Transverse colon (tissue), 4 donors: ENCODE results near the gene ZNF827. TPM values are rescaled to one million over a fixed set of nuclear protein-coding genes. Genes with fewer than 3 reads are reported as not detected.

ENCODE experiments used
- DNase-seq: peaks from one replicate; pipeline ENCODE4 v3.0.0-alpha.2; 2019
- H3K27ac ChIP-seq, 4 donors: fragments of 200-600 bp; sonication (generic); 2 replicates each; pipeline ENCODE4 v1.5.1; 2016 to 2018; ENCODE audit warnings: inconsistent platforms in 4 of 4
- H3K27me3 ChIP-seq: fragments of 200-600 bp; sonication (generic); 2 replicates; pipeline ENCODE4 v1.5.1; 2017; ENCODE audit warnings: inconsistent platforms
- H3K36me3 ChIP-seq, 4 donors: fragments of 200-600 bp; sonication (generic); 2 replicates each; pipeline ENCODE4 v1.5.1; 2017 to 2019; ENCODE audit warnings: inconsistent platforms in 4 of 4
- H3K4me1 ChIP-seq, 4 donors: fragments of 200-600 bp; sonication (generic); 2 replicates each; pipeline ENCODE4 v1.5.1; 2017 to 2020; ENCODE audit warnings: inconsistent platforms in 4 of 4
- H3K4me3 ChIP-seq, 4 donors: fragments of 200-600 bp; sonication (generic); 1 replicate in 1 of 4; 2 replicates in 3 of 4; pipeline versions ENCODE4 v1.5.1 to v1.6.1; 2017 to 2019; ENCODE audit warnings: inconsistent platforms in 4 of 4
- H3K9me3 ChIP-seq, 2 donors: fragments of 200-600 bp; sonication (generic); 2 replicates each; pipeline ENCODE4 v1.5.1; 2017 to 2019; ENCODE audit warnings: inconsistent platforms in 2 of 2
- CTCF ChIP-seq, 5 experiments: fragments of 200-600 bp in 3 of 5; fragments of 450-650 bp in 2 of 5; sonication (generic) in 3 of 5; IDR thresholded peaks; 1 replicate in 2 of 5; 2 replicates in 3 of 5; pipeline ENCODE4 v1.5.1; 2016 to 2017; ENCODE audit warnings: antibody characterized with exemption in 5 of 5, inconsistent platforms in 3 of 5, mild to moderate bottlenecking in 2 of 5, moderate library complexity in 1 of 5
- EP300 ChIP-seq: sonication (generic); formaldehyde crosslinking; IDR thresholded peaks from one replicate; pipeline ENCODE4 v1.6.1; 2017; ENCODE audit warnings: antibody characterized with exemption, low read depth
- POLR2A ChIP-seq: fragments of 450-650 bp; IDR thresholded peaks from one replicate; pipeline ENCODE4 v1.6.1; 2016; ENCODE audit warnings: antibody characterized with exemption, mild to moderate bottlenecking, moderate library complexity
- POLR2AphosphoS5 ChIP-seq, 3 donors: sonication (generic); formaldehyde crosslinking; IDR thresholded peaks; one replicate each; pipeline ENCODE4 v1.6.1; 2016; ENCODE audit warnings: antibody characterized with exemption in 3 of 3
- WGBS, 2 donors: methylation state at CpG; one replicate each; pipeline ENCODE4 v1.1.5; 2018; ENCODE audit warnings: low coverage in 1 of 2; 5-methylcytosine and 5-hydroxymethylcytosine counted together
- in situ Hi-C, 4 donors: fragments of 200-750 bp; cut with MboI; loops; one replicate each; pipeline versions ENCODE4 v1.15.0 to v1.15.1; 2017; ENCODE audit warnings: low sequenced_read_pairs in 3 of 4, low pct_ligation_motif_present in 1 of 4, low pct_unique_long_range_greater_than_20kb in 1 of 4
- intact Hi-C: fragments of 100-400 bp; cut with DNase I; formaldehyde crosslinking; loops from one replicate; pipeline ENCODE4 v1.15.1; 2023; ENCODE audit warnings: low total_unique reads
- total RNA-seq, 4 donors: library from RNA; depleted of rRNA; stranded (reverse); fragments of >200 nt; gene quantifications; one replicate each; pipeline ENCODE4 v1.1.0, GENCODE V29; 2016

ZNF827 gene
- total RNA-seq, 4 donors from 2014 or later: 22.5 to 61.3 (median 29.2) TPM

GRCh38 chr4:145756244-145756643 is 182.4 kb downstream of the ZNF827 start:
- WGBS, 2 donors: 40 to 82% methylated on average over 1 of the region's 1 CpG
- in situ Hi-C loops: no loop called here
- intact Hi-C loops: no loop called here

GRCh38 chr4:145755802-145756201 is 182.8 kb downstream of the ZNF827 start:
- Histone ChIP-seq H3K4me3 (no peak overlapping the region), H3K27me3 (no peaks in the 10 kb centered on the region), H3K9me3 (no peaks in the 10 kb centered on the region), H3K36me3 (peaks cover 0 to 11% (median 4%) of the 10 kb centered on the region in 4 donors), H3K27ac (no peak overlapping the region), H3K4me1 (no peaks in the 10 kb centered on the region)
- no peak for TF ChIP-seq POLR2AphosphoS5 (IDR thresholded peaks at IDR 0.05)
- TF ChIP-seq EP300: no peak
- no peak for TF ChIP-seq POLR2A
- in situ Hi-C loops (no loop called here), intact Hi-C loops (no loop called here)
- 83% methylated on average over 2 of the region's 2 CpGs; no CpG with 5 or more reads in 1 of the 2 donors for WGBS, 2 donors
- DNase-seq: no peak

More at GRCh38 chr4:145756244-145756643, 182.4 kb downstream of the ZNF827 start:
- TF ChIP-seq POLR2AphosphoS5 (IDR thresholded peaks at IDR 0.05) (no peak), POLR2A (no peak), CTCF (IDR thresholded peaks at IDR 0.05) (no peak), EP300 (no peak)
- Histone ChIP-seq H3K27ac (no peak overlapping the region), H3K4me1 (no peaks in the 10 kb centered on the region), H3K36me3 (peaks cover 0 to 14% (median 4%) of the 10 kb centered on the region in 4 donors), H3K27me3 (no peaks in the 10 kb centered on the region), H3K9me3 (no peaks in the 10 kb centered on the region), H3K4me3 (no peak overlapping the region)
- no peak for DNase-seq

GRCh38 chr4:145743641-145744040 is 195.0 kb downstream of the ZNF827 start:
- 90 to 100% methylated on average over 2 of the region's 2 CpGs for WGBS, 2 donors
- Histone ChIP-seq H3K4me1 (no peaks in the 10 kb centered on the region), H3K27me3 (no peaks in the 10 kb centered on the region), H3K4me3 (no peak overlapping the region), H3K27ac (no peak overlapping the region), H3K9me3 (no peaks in the 10 kb centered on the region), H3K36me3 (no peaks in the 10 kb centered on the region)
- no peak for DNase-seq
- TF ChIP-seq POLR2AphosphoS5 (IDR thresholded peaks at IDR 0.05): no peak
- TF ChIP-seq CTCF (IDR thresholded peaks at IDR 0.05): no peak
- no peak for TF ChIP-seq EP300
- intact Hi-C loops: no loop called here
- in situ Hi-C loops: no loop called here

- in situ Hi-C loops (no loop called here), intact Hi-C loops (no loop called here)
- Histone ChIP-seq H3K9me3 (no peaks in the 10 kb centered on the region), H3K4me1 (peaks cover 6 to 17% (median 11%) of the 10 kb centered on the region in 4 donors), H3K4me3 (no peak overlapping the region), H3K27ac (no peak overlapping the region), H3K27me3 (no peaks in the 10 kb centered on the region), H3K36me3 (no peaks in the 10 kb centered on the region)
- DNase-seq: no peak
- 81 to 88% methylated on average over 2 of the region's 2 CpGs for WGBS, 2 donors
- TF ChIP-seq POLR2AphosphoS5 (IDR thresholded peaks at IDR 0.05) (no peak), CTCF (IDR thresholded peaks at IDR 0.05) (no peak), POLR2A (no peak), EP300 (no peak)
These were observed 197.8 kb downstream of the ZNF827 start for GRCh38 chr4:145740806-145741205.

- no peaks in the 10 kb centered on the region for H3K36me3 ChIP-seq
- DNase-seq: peak; percentile 64
- TF ChIP-seq POLR2A (no peak), EP300 (no peak), POLR2AphosphoS5 (IDR thresholded peaks at IDR 0.05) (peak in 1 of 3 donors; percentile 24), CTCF (IDR thresholded peaks at IDR 0.05) (no peak)
- intact Hi-C loops: loop anchor here (5.0 to 10.0 kb wide), 2 partner anchors 32 to 195 kb away; partner anchors contain the start of gene ZNF827
- in situ Hi-C loops: no loop called here
- no peaks in the 10 kb centered on the region for H3K9me3 ChIP-seq
- no peak overlapping the region for H3K4me3 ChIP-seq
- H3K27me3 ChIP-seq: no peaks in the 10 kb centered on the region
- WGBS, 2 donors: 23 to 28% methylated on average over 3 to 5 of the region's 5 CpGs
- peaks cover 8 to 25% (median 19%) of the 10 kb centered on the region in 4 donors for H3K4me1 ChIP-seq
- no peak overlapping the region for H3K27ac ChIP-seq
These were observed 198.8 kb downstream of the ZNF827 start for GRCh38 chr4:145739845-145740244.
